Smooth muscle cell (in vitro differentiated cells): Measurements from ENCODE around the gene SMIM9. TPM values are rescaled to one million over a fixed set of nuclear protein-coding genes. Genes with fewer than 3 reads are reported as not detected.

ENCODE experiments used
- DNase-seq: peaks from one replicate; lab custom pipeline; 2025; ENCODE audit not compliant: unreplicated experiment; lab: John Stamatoyannopoulos, UW
- H2AFZ ChIP-seq: fragments of 200-600 bp; sonication (generic); 2 replicates; pipeline ENCODE4 v1.6.0; 2016; ENCODE audit warnings: antibody characterized with exemption, low read depth, mild to moderate bottlenecking
- H3F3A ChIP-seq: fragments of 200-600 bp; sonication (generic); 2 replicates; pipeline ENCODE4 v1.6.0; 2017; ENCODE audit warnings: antibody characterized with exemption, low read depth
- H3K27ac ChIP-seq: fragments of 200-600 bp; sonication (generic); 2 replicates; pipeline ENCODE4 v1.5.1; 2016; ENCODE audit warnings: low read depth, mild to moderate bottlenecking
- H3K27me3 ChIP-seq: fragments of 200-600 bp; sonication (generic); 2 replicates; pipeline ENCODE4 v1.6.1; 2016; ENCODE audit warnings: low read depth, mild to moderate bottlenecking
- H3K36me3 ChIP-seq: fragments of 200-600 bp; sonication (generic); 2 replicates; pipeline ENCODE4 v1.5.1; 2016; ENCODE audit warnings: low read depth
- H3K4me1 ChIP-seq: fragments of 200-600 bp; sonication (generic); 2 replicates; pipeline ENCODE4 v1.5.1; 2016; ENCODE audit warnings: low read depth
- H3K4me2 ChIP-seq: fragments of 200-600 bp; sonication (generic); 2 replicates; pipeline ENCODE4 v1.6.0; 2016; ENCODE audit warnings: mild to moderate bottlenecking
- H3K4me3 ChIP-seq: fragments of 200-600 bp; sonication (generic); 2 replicates; pipeline ENCODE4 v1.5.1; 2016; ENCODE audit warnings: mild to moderate bottlenecking
- H3K79me2 ChIP-seq: fragments of 200-600 bp; sonication (generic); 2 replicates; pipeline ENCODE4 v1.6.0; 2016; ENCODE audit warnings: low read depth, mild to moderate bottlenecking
- H3K9ac ChIP-seq: fragments of 200-600 bp; sonication (generic); 2 replicates; pipeline ENCODE4 v1.6.0; 2016; ENCODE audit warnings: low read depth
- H3K9me3 ChIP-seq: fragments of 200-600 bp; sonication (generic); replicated peaks from 2 replicates; pipeline ENCODE4 v1.5.1; 2016; ENCODE audit warnings: low read depth
- H4K20me1 ChIP-seq: fragments of 200-600 bp; sonication (generic); 2 replicates; pipeline ENCODE4 v1.6.0; 2016; ENCODE audit warnings: low read depth
- CTCF ChIP-seq: fragments of 200-600 bp; sonication (generic); IDR thresholded peaks from 2 replicates; pipeline ENCODE4 v1.5.1; 2017; ENCODE audit warnings: borderline replicate concordance, mild to moderate bottlenecking, antibody characterized with exemption; ENCODE audit not compliant: insufficient read depth, poor library complexity, severe bottlenecking
- WGBS: methylation state at CpG from one replicate; pipeline ENCODE4 v1.1.7; 2016; ENCODE audit warnings: low lambda C conversion rate; 5-methylcytosine and 5-hydroxymethylcytosine counted together
- polyA plus RNA-seq: library from polyadenylated mRNA; unstranded; fragments of >200 nt; fragmentation: Nextera tagmentation; extraction: Ambion mirVana; gene quantifications from 2 replicates; pipeline ENCODE4 v1.2.1, GENCODE V29; 2016
- total RNA-seq: library from RNA; depleted of rRNA; stranded (reverse); fragments of >200 nt; gene quantifications from 2 replicates; pipeline ENCODE4 v1.2.3, GENCODE V29; 2014

Gene SMIM9
- total and polyA plus RNA-seq, 2 experiments from 2014 or later: not detected

- peak overlapping the region; percentile 85 for H2AFZ ChIP-seq
Observed at GRCh38 chrX:154804261-154804956, 30.1 kb downstream of the SMIM9 start.

GRCh38 chrX:154802947-154803346 lies 31.5 kb downstream of the SMIM9 start:
- no peak for TF ChIP-seq CTCF
- no peaks in the 10 kb centered on the region for H3K36me3 ChIP-seq
- WGBS: 83% methylated on average over 2 of the region's 2 CpGs
- H3F3A ChIP-seq: no peaks in the 10 kb centered on the region
- H4K20me1 ChIP-seq: no peaks in the 10 kb centered on the region
- no peak overlapping the region for H3K4me2 ChIP-seq
- no peaks in the 10 kb centered on the region for H3K27me3 ChIP-seq
- no peak overlapping the region for H2AFZ ChIP-seq
- no peak overlapping the region for H3K4me3 ChIP-seq
- H3K4me1 ChIP-seq: no peaks in the 10 kb centered on the region
- no peak for DNase-seq
- no peak overlapping the region for H3K9ac ChIP-seq
- H3K79me2 ChIP-seq: no peaks in the 10 kb centered on the region
- H3K27ac ChIP-seq: no peak overlapping the region
- H3K9me3 ChIP-seq: peaks cover 2% of the 10 kb centered on the region

More at GRCh38 chrX:154804261-154804956, 30.1 kb downstream of the SMIM9 start:
- Histone ChIP-seq H3K4me2 (peak overlapping the region; percentile 87), H3K36me3 (no peaks in the 10 kb centered on the region), H3K4me1 (no peaks in the 10 kb centered on the region), H3K4me3 (peak overlapping the region; percentile 61), H3K79me2 (no peaks in the 10 kb centered on the region), H3K27me3 (no peaks in the 10 kb centered on the region), H3K27ac (peak overlapping the region; percentile 35), H3K9ac (no peak overlapping the region), H4K20me1 (no peaks in the 10 kb centered on the region), H3K9me3 (peaks cover 2% of the 10 kb centered on the region), H3F3A (no peaks in the 10 kb centered on the region)
- TF ChIP-seq CTCF: no peak
- 45% methylated on average over 7 of the region's 7 CpGs for WGBS
- no peak for DNase-seq

GRCh38 chrX:154800478-154801210 lies 33.8 kb downstream of the SMIM9 start:
- no peak for TF ChIP-seq CTCF
- H3K4me2 ChIP-seq: no peak overlapping the region
- no peaks in the 10 kb centered on the region for H3F3A ChIP-seq
- H3K9ac ChIP-seq: no peak overlapping the region
- no peak overlapping the region for H3K4me3 ChIP-seq
- no peaks in the 10 kb centered on the region for H4K20me1 ChIP-seq
- H3K27me3 ChIP-seq: no peaks in the 10 kb centered on the region
- no peaks in the 10 kb centered on the region for H3K4me1 ChIP-seq
- DNase-seq: no peak
- H3K27ac ChIP-seq: no peak overlapping the region
- no peaks in the 10 kb centered on the region for H3K79me2 ChIP-seq
- H2AFZ ChIP-seq: no peak overlapping the region
- WGBS: 78% methylated on average over 8 of the region's 8 CpGs
- peaks cover 2% of the 10 kb centered on the region for H3K9me3 ChIP-seq
- H3K36me3 ChIP-seq: no peaks in the 10 kb centered on the region
